Measurements from ENCODE around the gene ADAM21.

DNA sequence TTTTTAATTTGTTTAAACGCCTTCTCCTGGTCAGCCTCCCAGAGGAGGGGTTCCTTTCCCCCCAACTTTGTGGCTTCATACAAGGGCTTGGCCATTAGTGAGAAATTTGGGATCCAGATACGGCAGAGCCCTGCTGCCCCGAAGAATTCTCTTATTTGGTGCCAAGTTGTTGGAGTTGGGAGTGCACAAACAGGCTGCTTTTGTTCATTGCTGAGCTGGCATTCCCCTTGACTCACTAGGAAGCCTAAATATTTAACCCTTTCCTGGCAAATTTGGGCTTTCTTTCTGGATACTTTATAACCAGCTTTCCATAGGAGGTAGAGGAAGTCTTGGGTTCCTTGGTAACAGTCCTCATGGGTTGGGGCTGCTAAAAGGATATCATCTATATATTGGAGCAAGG lies 10.3 kb upstream of the ADAM21 start:
- no peak for TF ChIP-seq CTCF (IDR thresholded peaks at IDR 0.05)
- no peak for TF ChIP-seq POLR2A (IDR thresholded peaks at IDR 0.05)

Measured in lower leg skin (tissue), 3 donors.